RWPE2 (cell line): ENCODE results near the gene NUCB2.
A peak's percentile ranks its signal among the peaks of the same experiment; 100 is the strongest.

Experiments used
- ATAC-seq: fragments of 200-7000 bp; cut with Tn5 transposase; 3 replicates; pipeline ENCODE4 v1.9.1; 2021; ENCODE audit warnings: low read depth
- DNase-seq: peaks from one replicate; pipeline ENCODE4 v3.0.0-alpha.2; 2020; ENCODE audit warnings: low spot score
- H3K27ac ChIP-seq: fragments of 450-650 bp; 2 replicates; pipeline ENCODE4 v1.5.1; 2017; ENCODE audit warnings: mild to moderate bottlenecking; ENCODE audit not compliant: poor library complexity, severe bottlenecking
- H3K27me3 ChIP-seq: fragments of 250-450 bp; sonication (Bioruptor Pico); 2 replicates; pipeline ENCODE4 v1.5.1; 2021; ENCODE audit warnings: mild to moderate bottlenecking, moderate library complexity; ENCODE audit not compliant: insufficient read depth, poor library complexity, severe bottlenecking
- H3K36me3 ChIP-seq: fragments of 250-450 bp; sonication (Bioruptor Pico); 2 replicates; pipeline ENCODE4 v1.5.1; 2020; ENCODE audit warnings: low read depth, mild to moderate bottlenecking, moderate library complexity
- H3K4me1 ChIP-seq: fragments of 250-450 bp; sonication (Bioruptor Pico); 2 replicates; pipeline ENCODE4 v1.5.1; 2021; ENCODE audit warnings: mild to moderate bottlenecking, moderate library complexity; ENCODE audit not compliant: insufficient read depth, poor library complexity, severe bottlenecking
- H3K4me3 ChIP-seq: fragments of 250-450 bp; sonication (Bioruptor Pico); 2 replicates; pipeline ENCODE4 v1.5.1; 2021; ENCODE audit warnings: mild to moderate bottlenecking, moderate library complexity; ENCODE audit not compliant: severe bottlenecking
- H3K9me3 ChIP-seq: fragments of 250-450 bp; sonication (Bioruptor Pico); 2 replicates; pipeline ENCODE4 v1.5.1; 2021; ENCODE audit warnings: mild to moderate bottlenecking, moderate library complexity; ENCODE audit not compliant: severe bottlenecking
- CTCF ChIP-seq: fragments of 450-650 bp; IDR thresholded peaks from one replicate; pipeline ENCODE4 v1.5.1; 2017; ENCODE audit warnings: mild to moderate bottlenecking, moderate library complexity; ENCODE audit not compliant: poor library complexity, severe bottlenecking

The NUCB2 gene

DNA sequence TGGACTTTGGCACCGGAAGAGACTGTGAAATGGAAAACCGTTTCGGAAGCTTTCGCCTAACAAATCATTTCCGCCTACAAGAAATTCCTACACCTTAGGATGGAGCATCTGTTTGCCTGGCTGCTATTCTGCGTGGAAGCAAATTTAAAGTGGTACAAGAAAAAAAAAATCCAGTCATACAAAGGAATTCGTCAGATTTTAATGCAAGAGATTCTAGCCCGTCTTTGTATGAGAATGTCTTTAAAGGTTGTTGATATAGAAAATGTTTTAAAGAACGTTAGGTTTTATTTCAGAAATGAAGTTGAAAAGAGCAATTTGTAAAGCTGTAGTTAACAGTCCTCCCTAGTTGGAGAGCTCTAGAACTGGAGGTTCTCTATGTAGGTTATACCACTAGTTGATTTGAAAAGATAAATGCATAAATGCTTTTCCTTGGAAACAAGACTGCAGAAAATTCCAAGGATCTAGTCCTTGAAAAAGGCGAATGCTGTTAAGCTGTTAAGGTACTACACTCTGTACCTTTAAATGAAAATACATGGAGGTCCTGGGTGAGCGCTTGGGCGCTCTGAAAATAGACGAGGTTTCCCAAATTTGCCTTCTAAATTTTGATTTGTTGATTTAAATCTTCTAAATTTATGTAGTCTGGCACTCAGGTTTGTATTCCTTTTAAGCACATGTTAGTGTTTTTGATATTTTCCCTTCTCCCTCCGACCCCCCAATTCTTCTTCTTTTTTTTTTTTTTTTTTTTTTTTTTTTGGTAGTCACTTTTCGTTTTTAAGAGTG, 77.5 kb downstream of the NUCB2 start:
- H3K27ac ChIP-seq, result peak overlapping the region; percentile 42
- H3K27me3 ChIP-seq, result peaks cover 3% of the 10 kb centered on the region
- ATAC-seq (no peak), DNase-seq (no peak)
- no peak for TF ChIP-seq CTCF
- H3K36me3 ChIP-seq, result peaks cover 6% of the 10 kb centered on the region; the same call in 1 of the 2 replicates
- peak overlapping the region; percentile 61 for H3K4me3 ChIP-seq
- peaks cover 5% of the 10 kb centered on the region for H3K4me1 ChIP-seq
- H3K9me3 ChIP-seq, result no peaks in the 10 kb centered on the region

DNA sequence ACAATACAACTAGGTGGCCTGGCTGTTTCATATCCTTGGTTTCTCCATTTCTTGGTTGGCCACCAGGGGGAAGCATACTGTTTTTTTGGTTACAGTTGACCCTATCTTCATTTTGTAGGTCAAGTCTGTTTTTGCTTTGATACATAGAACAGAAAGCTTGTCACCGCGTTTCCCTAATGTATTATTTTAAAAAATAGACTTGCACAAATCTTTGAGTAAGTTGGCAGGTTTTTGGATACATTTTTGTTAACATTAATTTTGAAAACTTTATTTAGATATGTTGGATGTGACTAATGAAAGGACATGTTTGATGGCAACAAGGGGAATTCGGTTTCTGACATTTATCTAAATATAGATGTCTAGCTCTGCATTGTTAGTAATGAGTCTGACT, 78.1 kb downstream of the NUCB2 start:
- peaks cover 6% of the 10 kb centered on the region; the same call in 1 of the 2 replicates for H3K36me3 ChIP-seq
- DNase-seq (no peak), ATAC-seq (no peak; the same call in 2 of the 3 replicates)
- H3K9me3 ChIP-seq, result no peaks in the 10 kb centered on the region
- no peak overlapping the region for H3K4me3 ChIP-seq
- H3K27me3 ChIP-seq, result peaks cover 3% of the 10 kb centered on the region
- H3K27ac ChIP-seq, result no peak overlapping the region
- H3K4me1 ChIP-seq, result peaks cover 5% of the 10 kb centered on the region
- TF ChIP-seq CTCF, result peak; percentile 82

GRCh38 chr11:17366495-17366894, 90.0 kb downstream of the NUCB2 start:
- no peak for TF ChIP-seq CTCF
- Histone ChIP-seq H3K36me3 (peaks cover 33% of the 10 kb centered on the region), H3K27ac (no peak overlapping the region), H3K4me3 (no peak overlapping the region), H3K4me1 (no peaks in the 10 kb centered on the region), H3K9me3 (peaks cover 9% of the 10 kb centered on the region), H3K27me3 (no peaks in the 10 kb centered on the region)
- DNase-seq, result no peak
- no peak for ATAC-seq

DNA sequence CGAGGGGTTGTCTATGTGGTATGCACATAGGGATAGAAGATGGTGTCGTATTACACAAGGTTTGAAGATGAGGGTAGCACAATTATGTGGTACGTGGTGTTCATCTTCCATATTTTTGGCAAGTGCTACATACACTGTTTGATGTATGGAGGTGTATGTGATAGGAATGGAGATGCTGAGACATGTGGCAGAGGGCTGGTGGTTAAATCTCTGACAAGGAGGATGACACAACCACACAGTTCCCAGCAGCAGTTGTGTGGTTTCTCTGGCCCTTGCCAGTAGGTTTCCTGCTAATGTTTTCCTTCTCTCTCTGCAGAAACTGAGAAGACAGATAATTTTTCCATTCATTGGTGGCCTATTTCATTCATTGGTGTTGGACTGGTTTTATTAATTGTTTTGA, 92.0 kb downstream of the NUCB2 start:
- Histone ChIP-seq H3K27me3 (no peaks in the 10 kb centered on the region), H3K9me3 (peaks cover 17% of the 10 kb centered on the region)

More for the DNA sequence above, 92.0 kb downstream of the NUCB2 start:
- DNase-seq, result no peak
- no peak for TF ChIP-seq CTCF
- Histone ChIP-seq H3K4me1 (no peaks in the 10 kb centered on the region), H3K27ac (no peak overlapping the region), H3K4me3 (no peak overlapping the region), H3K36me3 (peaks cover 43% of the 10 kb centered on the region)
- ATAC-seq, result no peak
